ENCODE measurements around the gene PLEKHG7.

GRCh38 chr12:92657770-92658169 is 45.0 kb upstream of the PLEKHG7 start:
- TF ChIP-seq POLR2A (IDR thresholded peaks at IDR 0.05), result no peak
- no peak for TF ChIP-seq CTCF (IDR thresholded peaks at IDR 0.05)
- TF ChIP-seq POLR2AphosphoS5 (IDR thresholded peaks at IDR 0.05), result no peak
